Measurements from ENCODE around the gene CDKN2AIP.

DNA sequence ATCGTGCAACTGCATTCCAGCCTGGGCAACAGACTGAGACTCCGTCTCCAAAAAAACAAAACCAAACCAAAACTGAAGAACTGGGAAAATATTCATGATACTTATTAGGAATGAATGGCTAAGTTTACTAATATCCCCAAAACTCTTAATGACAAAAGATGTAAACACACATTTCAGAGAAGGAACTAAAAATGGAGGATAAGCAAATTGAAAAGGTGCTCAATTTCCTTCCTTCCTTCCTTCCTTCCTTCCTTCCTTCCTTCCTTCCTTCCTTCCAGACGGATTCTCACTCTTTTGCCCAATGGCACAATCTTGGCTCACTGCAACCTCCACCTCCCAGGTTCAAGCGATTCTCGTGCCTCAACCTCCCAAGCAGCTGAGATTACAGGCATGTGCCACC is 44.4 kb upstream of the CDKN2AIP start:
- TF ChIP-seq, protein P1, sequence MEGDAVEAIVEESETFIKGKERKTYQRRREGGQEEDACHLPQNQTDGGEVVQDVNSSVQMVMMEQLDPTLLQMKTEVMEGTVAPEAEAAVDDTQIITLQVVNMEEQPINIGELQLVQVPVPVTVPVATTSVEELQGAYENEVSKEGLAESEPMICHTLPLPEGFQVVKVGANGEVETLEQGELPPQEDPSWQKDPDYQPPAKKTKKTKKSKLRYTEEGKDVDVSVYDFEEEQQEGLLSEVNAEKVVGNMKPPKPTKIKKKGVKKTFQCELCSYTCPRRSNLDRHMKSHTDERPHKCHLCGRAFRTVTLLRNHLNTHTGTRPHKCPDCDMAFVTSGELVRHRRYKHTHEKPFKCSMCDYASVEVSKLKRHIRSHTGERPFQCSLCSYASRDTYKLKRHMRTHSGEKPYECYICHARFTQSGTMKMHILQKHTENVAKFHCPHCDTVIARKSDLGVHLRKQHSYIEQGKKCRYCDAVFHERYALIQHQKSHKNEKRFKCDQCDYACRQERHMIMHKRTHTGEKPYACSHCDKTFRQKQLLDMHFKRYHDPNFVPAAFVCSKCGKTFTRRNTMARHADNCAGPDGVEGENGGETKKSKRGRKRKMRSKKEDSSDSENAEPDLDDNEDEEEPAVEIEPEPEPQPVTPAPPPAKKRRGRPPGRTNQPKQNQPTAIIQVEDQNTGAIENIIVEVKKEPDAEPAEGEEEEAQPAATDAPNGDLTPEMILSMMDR (IDR thresholded peaks at IDR 0.05; ENCODE audit: low read length), result no peak
- TF ChIP-seq EZH2 (IDR thresholded peaks at IDR 0.05; ENCODE audit: borderline replicate concordance, low read length), result no peak

Measured in OCI-LY1 (cell line).